Endothelial cell of umbilical vein (primary cell): ENCODE data around the gene CASKIN1. TPM values are rescaled to one million over a fixed set of nuclear protein-coding genes. Genes with fewer than 3 reads are reported as not detected.

Source experiments
- Bru-seq: library from RNA; stranded (reverse); fragments of 400-500 nt; gene quantifications from one replicate; lab custom pipeline; 2021; lab: Mats Ljungman, UMichigan
- BruChase-seq, 2 experiments: library from RNA; stranded (reverse); fragments of 400-500 nt; gene quantifications; one replicate each; lab custom pipeline; 2021; lab: Mats Ljungman, UMichigan
- BruUV-seq: library from RNA; stranded (reverse); fragments of 400-500 nt; replicated peaks from 2 replicates; lab custom pipeline; 2021; lab: Mats Ljungman, UMichigan
- CTCF ChIA-PET: fragments of 300-600, 350-600 bp; sonication (Branson Sonifier 250); formaldehyde crosslinking; loops from one replicate; lab custom pipeline; 2021; ENCODE audit warnings: antibody characterized with exemption, inconsistent platforms; lab: Charles Lee
- POLR2A ChIA-PET: fragments of 300-600, 350-600 bp; sonication (Branson Sonifier 250); formaldehyde crosslinking; loops from one replicate; lab custom pipeline; 2021; ENCODE audit warnings: antibody characterized with exemption, inconsistent platforms; lab: Charles Lee
- DNase-seq: peaks from one replicate; pipeline ENCODE4 v3.0.0-alpha.2; 2011; ENCODE audit warnings: low read depth, low spot score
- FAIRE-seq: peaks from 2 replicates; lab custom pipeline; 2011; peaks lifted over from hg19 to GRCh38; lab: Jason Lieb, UNC
- H2AFZ ChIP-seq: 2 replicates; pipeline ENCODE4 v1.6.0; 2012; ENCODE audit warnings: low read depth, low read length, control low read depth, inconsistent platforms
- H3K27ac ChIP-seq: 2 replicates; pipeline ENCODE4 v1.5.1; 2011; ENCODE audit warnings: low read depth, mild to moderate bottlenecking, control low read depth, low read length, moderate library complexity; ENCODE audit not compliant: insufficient read depth
- H3K27me3 ChIP-seq, 2 experiments: 2 replicates each; pipeline versions ENCODE4 v1.6.0 to v1.6.1; 2011; ENCODE audit warnings: low read length in 2 of 2, mixed read lengths in 1 of 2; ENCODE audit not compliant: control insufficient read depth in 2 of 2, insufficient read depth in 2 of 2
- H3K36me3 ChIP-seq, 2 experiments: 2 replicates in 1 of 2; 3 replicates in 1 of 2; pipeline ENCODE4 v1.5.1; 2011; ENCODE audit warnings: low read length in 2 of 2, mild to moderate bottlenecking in 1 of 2, moderate library complexity in 1 of 2; ENCODE audit not compliant: control insufficient read depth in 2 of 2, insufficient read depth in 2 of 2; ENCODE audit errors: extremely low read depth in 1 of 2
- H3K4me1 ChIP-seq: 3 replicates; pipeline ENCODE4 v1.5.1; 2011; ENCODE audit warnings: mild to moderate bottlenecking, low read length; ENCODE audit not compliant: control insufficient read depth, insufficient read depth; ENCODE audit errors: extremely low read depth
- H3K4me2 ChIP-seq: 2 replicates; pipeline ENCODE4 v1.6.1; 2011; ENCODE audit warnings: low read length, control low read depth, mixed read lengths; ENCODE audit not compliant: insufficient read depth
- H3K4me3 ChIP-seq, 3 experiments: fragments of 200-600 bp in 1 of 3; sonication (generic), shearing (Covaris generic) in 1 of 3; replicated peaks in 1 of 3; 2 replicates each; pipeline ENCODE4 v1.5.1; 2011 to 2016; ENCODE audit warnings: control low read depth in 3 of 3, low read length in 3 of 3, mild to moderate bottlenecking in 2 of 3, inconsistent platforms in 1 of 3, low read depth in 1 of 3, moderate library complexity in 1 of 3; ENCODE audit not compliant: insufficient read depth in 1 of 3
- H3K79me2 ChIP-seq: 2 replicates; pipeline ENCODE4 v1.6.0; 2012; ENCODE audit warnings: low read length, inconsistent platforms; ENCODE audit not compliant: control insufficient read depth, insufficient read depth
- H3K9ac ChIP-seq: replicated peaks from 2 replicates; pipeline ENCODE3; 2011; ENCODE audit warnings: low read length, control low read depth; ENCODE audit not compliant: insufficient read depth; ENCODE audit errors: extremely low read depth
- H3K9me1 ChIP-seq: replicated peaks from 3 replicates; pipeline ENCODE4 v1.6.0; 2011; ENCODE audit warnings: mild to moderate bottlenecking, low read length; ENCODE audit not compliant: control insufficient read depth, insufficient read depth; ENCODE audit errors: extremely low read depth
- H3K9me3 ChIP-seq: replicated peaks from 2 replicates; pipeline ENCODE4 v1.5.1; 2012; ENCODE audit warnings: low read length, inconsistent platforms; ENCODE audit not compliant: control insufficient read depth, insufficient read depth
- H4K20me1 ChIP-seq: replicated peaks from 2 replicates; pipeline ENCODE3; 2011; ENCODE audit warnings: mild to moderate bottlenecking, low read length; ENCODE audit not compliant: control insufficient read depth, insufficient read depth; ENCODE audit errors: extremely low read depth
- EZH2 ChIP-seq: IDR thresholded peaks from 2 replicates; pipeline ENCODE4 v1.6.1; 2012; ENCODE audit warnings: borderline replicate concordance, low read depth, mild to moderate bottlenecking, moderate library complexity, low read length, inconsistent platforms; ENCODE audit not compliant: severe bottlenecking
- FOS ChIP-seq: IDR thresholded peaks from 2 replicates; pipeline ENCODE4 v1.6.1; 2011; ENCODE audit warnings: mild to moderate bottlenecking, low read length, moderate library complexity, borderline replicate concordance; ENCODE audit not compliant: insufficient read depth
- GATA2 ChIP-seq: IDR thresholded peaks from 2 replicates; pipeline ENCODE4 v1.7.0; 2011; ENCODE audit warnings: low read depth, mild to moderate bottlenecking, moderate library complexity, mixed read lengths, low read length; ENCODE audit not compliant: insufficient read length, insufficient read depth
- JUN ChIP-seq: IDR thresholded peaks from 2 replicates; pipeline ENCODE4 v1.6.1; 2011; ENCODE audit warnings: borderline replicate concordance, low read depth; ENCODE audit not compliant: insufficient read length, insufficient read depth
- MYC ChIP-seq: IDR thresholded peaks from one replicate; pipeline ENCODE4 v1.6.1; 2011; ENCODE audit warnings: mild to moderate bottlenecking, low read depth, low read length
- POLR2A ChIP-seq: IDR thresholded peaks from 2 replicates; pipeline ENCODE4 v1.6.1; 2012; ENCODE audit warnings: low read depth, mild to moderate bottlenecking, control low read depth, low read length
- POLR2AphosphoS5 ChIP-seq: IDR thresholded peaks from 2 replicates; pipeline ENCODE4 v1.6.1; 2012; ENCODE audit warnings: low read depth, mild to moderate bottlenecking, control low read depth, low read length, moderate library complexity; ENCODE audit not compliant: insufficient read depth
- dilution Hi-C: fragments of 300-500 bp; cut with MboI; formaldehyde crosslinking; loops from one replicate; pipeline ENCODE4 v1.15.0; 2019; ENCODE audit warnings: low sequenced_read_pairs; ENCODE audit not compliant: extremely low pct_ligation_motif_present
- intact Hi-C: fragments of 100-400 bp; cut with micrococcal nuclease; formaldehyde crosslinking; loops from one replicate; pipeline ENCODE4 v1.10.0; 2022
- long read RNA-seq: library from polyadenylated mRNA; stranded (forward); transcript quantifications from one replicate; pipeline ENCODE4 v2.0.0, GENCODE V29; 2021
- polyA minus RNA-seq, 3 experiments: library from RNA; depleted of rRNA, polyadenylated mRNA; stranded (reverse); fragments of >200 nt; gene quantifications; 1 replicate in 1 of 3; 2 replicates in 2 of 3; pipeline ENCODE4 v1.2.3, GENCODE V29; 2011
- polyA plus RNA-seq, 4 experiments: library from polyadenylated mRNA; depleted of rRNA in 3 of 4; stranded (reverse) in 3 of 4; unstranded in 1 of 4; fragments of >200 nt; gene quantifications; 2 replicates each; pipeline versions ENCODE4 v1.2.1 to v1.2.3, GENCODE V29; 2011 to 2012; ENCODE audit warnings: missing spikeins in 1 of 4
- total RNA-seq: library from RNA; stranded (reverse); gene quantifications from 2 replicates; pipeline ENCODE4 v1.2.3, GENCODE V29; 2021
- TF ChIP-seq, protein P1 (sequence below), 2 donors: IDR thresholded peaks; 1 replicate in 1 of 2; 2 replicates in 1 of 2; pipeline ENCODE4 v1.5.1; 2011; ENCODE audit warnings: low read length in 2 of 2, mild to moderate bottlenecking in 2 of 2, moderate library complexity in 2 of 2, control low read depth in 1 of 2, inconsistent platforms in 1 of 2, low read depth in 1 of 2; ENCODE audit not compliant: insufficient read depth in 1 of 2; ENCODE audit errors: extremely low read depth in 1 of 2
- TF ChIP-seq, protein P2 (sequence below): IDR thresholded peaks from 2 replicates; pipeline ENCODE4 v1.6.1; 2011; ENCODE audit not compliant: insufficient read depth, insufficient read length

Gene CASKIN1, protein sequence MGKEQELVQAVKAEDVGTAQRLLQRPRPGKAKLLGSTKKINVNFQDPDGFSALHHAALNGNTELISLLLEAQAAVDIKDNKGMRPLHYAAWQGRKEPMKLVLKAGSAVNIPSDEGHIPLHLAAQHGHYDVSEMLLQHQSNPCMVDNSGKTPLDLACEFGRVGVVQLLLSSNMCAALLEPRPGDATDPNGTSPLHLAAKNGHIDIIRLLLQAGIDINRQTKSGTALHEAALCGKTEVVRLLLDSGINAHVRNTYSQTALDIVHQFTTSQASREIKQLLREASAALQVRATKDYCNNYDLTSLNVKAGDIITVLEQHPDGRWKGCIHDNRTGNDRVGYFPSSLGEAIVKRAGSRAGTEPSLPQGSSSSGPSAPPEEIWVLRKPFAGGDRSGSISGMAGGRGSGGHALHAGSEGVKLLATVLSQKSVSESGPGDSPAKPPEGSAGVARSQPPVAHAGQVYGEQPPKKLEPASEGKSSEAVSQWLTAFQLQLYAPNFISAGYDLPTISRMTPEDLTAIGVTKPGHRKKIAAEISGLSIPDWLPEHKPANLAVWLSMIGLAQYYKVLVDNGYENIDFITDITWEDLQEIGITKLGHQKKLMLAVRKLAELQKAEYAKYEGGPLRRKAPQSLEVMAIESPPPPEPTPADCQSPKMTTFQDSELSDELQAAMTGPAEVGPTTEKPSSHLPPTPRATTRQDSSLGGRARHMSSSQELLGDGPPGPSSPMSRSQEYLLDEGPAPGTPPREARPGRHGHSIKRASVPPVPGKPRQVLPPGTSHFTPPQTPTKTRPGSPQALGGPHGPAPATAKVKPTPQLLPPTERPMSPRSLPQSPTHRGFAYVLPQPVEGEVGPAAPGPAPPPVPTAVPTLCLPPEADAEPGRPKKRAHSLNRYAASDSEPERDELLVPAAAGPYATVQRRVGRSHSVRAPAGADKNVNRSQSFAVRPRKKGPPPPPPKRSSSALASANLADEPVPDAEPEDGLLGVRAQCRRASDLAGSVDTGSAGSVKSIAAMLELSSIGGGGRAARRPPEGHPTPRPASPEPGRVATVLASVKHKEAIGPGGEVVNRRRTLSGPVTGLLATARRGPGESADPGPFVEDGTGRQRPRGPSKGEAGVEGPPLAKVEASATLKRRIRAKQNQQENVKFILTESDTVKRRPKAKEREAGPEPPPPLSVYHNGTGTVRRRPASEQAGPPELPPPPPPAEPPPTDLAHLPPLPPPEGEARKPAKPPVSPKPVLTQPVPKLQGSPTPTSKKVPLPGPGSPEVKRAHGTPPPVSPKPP (N-terminal part only)
- total RNA-seq (0.35 and 0.58 TPM in 2 replicates), polyA plus RNA-seq (0.10 and 0.11 TPM in 2 replicates), polyA minus RNA-seq (0.12 and 0.68 TPM in 2 replicates), Bru-seq, nascent RNA (percentile 10 among the genes with signal in this experiment), BruChase-seq, experiment 1, labeled RNA remaining after a 6-hour chase (percentile 18 among the genes with signal in this experiment), BruChase-seq, experiment 2, labeled RNA remaining after a 2-hour chase (percentile 9 among the genes with signal in this experiment)
- 0.01 and 0.23 TPM in 2 replicates for polyA plus RNA-seq (2011; cell fraction: cytosol; rRNA removed)
- polyA plus RNA-seq (2011; cell fraction: nucleus; rRNA removed), result 0.41 and 0.68 TPM in 2 replicates
- 0.08 and 0.27 TPM in 2 replicates for polyA plus RNA-seq (2012)
- polyA minus RNA-seq (2011; cell fraction: cytosol; rRNA and poly(A)+ RNA removed), result not detected
- 0.53 TPM in 1 of 2 replicates, not detected in the other for polyA minus RNA-seq (2011; cell fraction: nucleus; rRNA and poly(A)+ RNA removed)
- long read RNA-seq, result 0 reads

DNA sequence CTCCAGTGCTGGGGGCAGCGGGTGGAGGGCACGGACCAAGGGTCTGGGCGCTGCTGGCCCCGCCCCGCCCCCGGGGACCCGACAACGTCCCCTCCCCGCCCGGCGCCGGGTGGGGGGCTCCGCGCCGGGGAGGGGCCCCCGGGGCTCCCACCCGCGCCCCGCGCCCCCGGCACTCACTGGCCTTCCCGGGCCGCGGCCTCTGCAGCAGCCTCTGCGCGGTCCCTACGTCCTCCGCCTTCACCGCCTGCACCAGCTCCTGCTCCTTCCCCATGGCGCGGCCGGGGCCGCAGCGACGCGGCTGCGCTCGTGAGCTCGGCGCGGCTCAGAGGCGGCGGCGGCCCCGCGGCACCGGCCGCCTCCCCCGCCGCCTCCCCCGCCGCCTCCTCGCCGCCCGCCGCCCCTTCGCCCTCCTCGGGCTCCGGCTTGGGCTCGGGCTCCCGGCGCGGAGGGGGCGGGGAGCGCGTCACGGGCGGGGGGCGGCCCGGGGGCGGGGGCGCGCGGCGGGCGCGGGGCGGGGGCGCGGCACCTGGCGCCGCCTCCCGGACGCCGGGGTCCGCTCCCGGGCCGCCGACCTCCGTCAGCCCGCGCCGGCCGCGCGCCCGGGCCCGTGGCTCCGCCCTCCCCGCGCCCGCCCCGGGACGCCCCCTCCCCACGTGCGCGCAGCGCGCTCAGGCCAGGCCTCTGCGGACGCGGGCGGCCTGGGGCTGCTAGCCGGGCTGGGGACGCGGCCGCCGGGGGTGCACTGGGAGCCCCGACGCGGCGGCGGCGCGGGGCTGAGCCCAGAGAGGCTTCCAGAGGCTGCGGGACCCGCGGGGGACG, at the start of gene CASKIN1:
Gene CASKIN1, minus strand, starts transcription at position 444 of the 819 bp plus-strand sequence. Its CDS starts 173 bp downstream, at position 271.
- H3K27ac ChIP-seq, result no peak within 1 kb of the TSS
- no peaks in the 10 kb centered on the region for H3K9me1 ChIP-seq
- no peaks in the 10 kb centered on the region for H3K36me3 ChIP-seq
- CTCF ChIA-PET, result interaction anchor here (1.5 to 1.6 kb wide), 2 partner anchors 55 to 56 kb away, joined by 3 to 4 read pairs; partner anchors contain the start of gene ECI1
- H2AFZ ChIP-seq, result no peak within 1 kb of the TSS
- BruUV-seq, result no TSS peak
- H4K20me1 ChIP-seq, result no peaks in the 10 kb centered on the region
- TF ChIP-seq, protein P1, sequence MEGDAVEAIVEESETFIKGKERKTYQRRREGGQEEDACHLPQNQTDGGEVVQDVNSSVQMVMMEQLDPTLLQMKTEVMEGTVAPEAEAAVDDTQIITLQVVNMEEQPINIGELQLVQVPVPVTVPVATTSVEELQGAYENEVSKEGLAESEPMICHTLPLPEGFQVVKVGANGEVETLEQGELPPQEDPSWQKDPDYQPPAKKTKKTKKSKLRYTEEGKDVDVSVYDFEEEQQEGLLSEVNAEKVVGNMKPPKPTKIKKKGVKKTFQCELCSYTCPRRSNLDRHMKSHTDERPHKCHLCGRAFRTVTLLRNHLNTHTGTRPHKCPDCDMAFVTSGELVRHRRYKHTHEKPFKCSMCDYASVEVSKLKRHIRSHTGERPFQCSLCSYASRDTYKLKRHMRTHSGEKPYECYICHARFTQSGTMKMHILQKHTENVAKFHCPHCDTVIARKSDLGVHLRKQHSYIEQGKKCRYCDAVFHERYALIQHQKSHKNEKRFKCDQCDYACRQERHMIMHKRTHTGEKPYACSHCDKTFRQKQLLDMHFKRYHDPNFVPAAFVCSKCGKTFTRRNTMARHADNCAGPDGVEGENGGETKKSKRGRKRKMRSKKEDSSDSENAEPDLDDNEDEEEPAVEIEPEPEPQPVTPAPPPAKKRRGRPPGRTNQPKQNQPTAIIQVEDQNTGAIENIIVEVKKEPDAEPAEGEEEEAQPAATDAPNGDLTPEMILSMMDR (IDR thresholded peaks at IDR 0.05; ENCODE audit: extremely low read depth in 1 of 2, insufficient read depth in 1 of 2, low read depth in 1 of 2, low read length in 2 of 2), result no peak
- TF ChIP-seq JUN, result no peak
- no peak for TF ChIP-seq FOS
- TF ChIP-seq POLR2A, result no peak
- TF ChIP-seq GATA2, result no peak
- no peak for TF ChIP-seq MYC
- TF ChIP-seq, protein P2, sequence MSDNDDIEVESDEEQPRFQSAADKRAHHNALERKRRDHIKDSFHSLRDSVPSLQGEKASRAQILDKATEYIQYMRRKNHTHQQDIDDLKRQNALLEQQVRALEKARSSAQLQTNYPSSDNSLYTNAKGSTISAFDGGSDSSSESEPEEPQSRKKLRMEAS, result no peak
- TF ChIP-seq POLR2AphosphoS5, result no peak
- no peak for TF ChIP-seq EZH2
- no peak for DNase-seq
- H3K9ac ChIP-seq, result no peak within 1 kb of the TSS
- FAIRE-seq, result no peak
- no peaks in the 10 kb centered on the region for H3K9me3 ChIP-seq
- intact Hi-C loops (loop anchor here (5.0 kb wide), 1 partner anchor 56 kb away; the partner anchor contains the start of gene ECI1), dilution Hi-C loops (no loop called here)
- H3K4me3 ChIP-seq, result peak within 1 kb of the TSS in 1 of 3 experiments; percentile 33
- no peaks in the 10 kb centered on the region for H3K79me2 ChIP-seq
- H3K4me1 ChIP-seq, result no peaks in the 10 kb centered on the region
- peaks cover 28 to 39% of the 10 kb centered on the region in 2 experiments for H3K27me3 ChIP-seq
- POLR2A ChIA-PET, result no interaction called here
- no peak within 1 kb of the TSS for H3K4me2 ChIP-seq
